HG03175 (cell line): ENCODE measurements around the gene FCF1.

Experiments
- ATAC-seq: cut with Tn5 transposase; IDR thresholded peaks from one replicate; pipeline ENCODE4 v1.9.1; 2021; ENCODE audit warnings: mild to moderate bottlenecking, moderate library complexity; ENCODE audit not compliant: unreplicated experiment

FCF1 gene

GRCh38 chr14:74763803-74764531, 51.0 kb downstream of the FCF1 start:
- no peak for ATAC-seq

- ATAC-seq = no peak
Measured at GRCh38 chr14:74765721-74766120, 52.8 kb downstream of the FCF1 start.

GRCh38 chr14:74771399-74771798, 58.5 kb downstream of the FCF1 start:
- no peak for ATAC-seq

- ATAC-seq = no peak
Measured at GRCh38 chr14:74784634-74785033, 71.7 kb downstream of the FCF1 start.

GRCh38 chr14:74785056-74785613, 72.2 kb downstream of the FCF1 start:
- ATAC-seq = no peak

- ATAC-seq = no peak
Measured at GRCh38 chr14:74786796-74787315, 73.9 kb downstream of the FCF1 start.
